ENCODE results near the gene PTGS1.
"Not testable (repeated sequence)": the region's sequence is repeated elsewhere in the genome, so short reads cannot be mapped to it uniquely, and the experiment has no call there.

The PTGS1 gene

GRCh38 chr9:122406070-122406890 is 35.5 kb downstream of the PTGS1 start:
- ChIA-PET CTCF (no interaction called here), POLR2A (no interaction called here)
- TF ChIP-seq ZNF335 (tag by site-specific recombination; conservative IDR thresholded peaks at IDR 0.05) = no peak
- TF ChIP-seq ZSCAN16 (tag by site-specific recombination; IDR thresholded peaks at IDR 0.05) = no peak
- no peak for TF ChIP-seq REST (tag by site-specific recombination; IDR thresholded peaks at IDR 0.05)
- no peak for TF ChIP-seq ZNF449 (tag by site-specific recombination; IDR thresholded peaks at IDR 0.05)
- no peak for TF ChIP-seq MEIS1 (CRISPR knock-in tag; IDR thresholded peaks at IDR 0.05; ENCODE audit: borderline replicate concordance)
- TF ChIP-seq ZNF639 (tag by site-specific recombination; IDR thresholded peaks at IDR 0.05) = no peak
- no peak for TF ChIP-seq ZNF140 (tag by site-specific recombination; IDR thresholded peaks at IDR 0.05)
- TF ChIP-seq KLF10 (tag by site-specific recombination; IDR thresholded peaks at IDR 0.05) = no peak
- TF ChIP-seq ZNF645 (tag by site-specific recombination; IDR thresholded peaks at IDR 0.05) = no peak
- TF ChIP-seq IKZF3 (tag by site-specific recombination; IDR thresholded peaks at IDR 0.05) = no peak
- TF ChIP-seq GLIS2 (tag by site-specific recombination; IDR thresholded peaks at IDR 0.05) = no peak
- TF ChIP-seq TRIM28 (IDR thresholded peaks at IDR 0.05; ENCODE audit: borderline replicate concordance, low read length) = no peak
- TF ChIP-seq ZNF121 (tag by site-specific recombination; IDR thresholded peaks at IDR 0.05) = no peak
- H3K36me3 ChIP-seq (ENCODE audit: control insufficient read depth in 2 of 2, insufficient read depth in 1 of 2, low read length in 2 of 2) = no peaks in the 10 kb centered on the region
- H3K27ac ChIP-seq (ENCODE audit: extremely low read depth, low read depth, low read length) = no peak overlapping the region
- no peaks in the 10 kb centered on the region for H3K9me3 ChIP-seq (ENCODE audit: control insufficient read depth, insufficient read depth, low read depth, low read length)
- no peak overlapping the region for H3K4me3 ChIP-seq (ENCODE audit: low read depth, low read length)
- no peaks in the 10 kb centered on the region for H3K4me1 ChIP-seq (ENCODE audit: control insufficient read depth, insufficient read depth, low read length)

- H3K36me3 ChIP-seq (ENCODE audit: control insufficient read depth in 2 of 2, insufficient read depth in 1 of 2, low read length in 2 of 2); H3K4me1 ChIP-seq (ENCODE audit: control insufficient read depth, insufficient read depth, low read length); H3K9me3 ChIP-seq (ENCODE audit: control insufficient read depth, insufficient read depth, low read depth, low read length); POLR2A ChIA-PET; H3K4me3 ChIP-seq (ENCODE audit: low read depth, low read length); H3K27ac ChIP-seq (ENCODE audit: extremely low read depth, low read depth, low read length): not testable (repeated sequence)
- CTCF ChIA-PET = interaction anchor here (0.7 kb wide), 1 partner anchor 13 kb away, joined by 3 read pairs; no protein-coding TSS in a partner anchor
- 0 out of 2 replicates have a peak, but pooled peaks have one; percentile 0 for TF ChIP-seq GLIS1 (tag by site-specific recombination; IDR thresholded peaks at IDR 0.05)
These were observed 43.3 kb downstream of the PTGS1 start for GRCh38 chr9:122414108-122414507.
